ENCODE measurements around the gene SLC44A4.

GRCh38 chr6:31822036-31822821, 56.6 kb downstream of the SLC44A4 start:
- TF ChIP-seq CTCF (IDR thresholded peaks at IDR 0.05) (no peak), POLR2A (IDR thresholded peaks at IDR 0.05) (peak; percentile 85)
